ENCODE data around the gene OR10Z1.

DNA sequence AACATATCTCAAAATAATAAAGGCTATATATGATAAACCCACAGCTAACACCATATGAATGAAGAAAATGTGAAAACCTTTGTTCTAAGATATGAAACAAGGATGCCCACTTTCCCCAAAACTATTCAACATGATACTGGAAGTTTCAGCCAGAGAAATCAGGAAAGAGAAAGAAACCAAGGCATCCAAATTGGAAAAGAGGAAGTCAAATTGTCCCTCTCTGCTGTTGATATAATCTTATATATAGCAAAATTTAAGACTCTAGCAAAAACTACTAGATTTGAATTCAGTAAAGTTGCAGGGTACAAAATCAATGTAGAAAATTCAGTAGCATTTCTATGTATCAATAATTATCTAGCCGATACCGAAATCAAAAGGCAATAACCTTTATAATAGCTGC lies 4.3 kb upstream of the OR10Z1 start:
- TF ChIP-seq POLR2A (IDR thresholded peaks at IDR 0.05; ENCODE audit: low read length) (no peak), GATA1 (IDR thresholded peaks at IDR 0.05; ENCODE audit: low read depth, low read length) (no peak)

Measured in erythroblast (primary cell).